NCI-H774 (cell line): ENCODE measurements around the gene CST9L.

Experiments
- DNase-seq: peaks from one replicate; lab custom pipeline; 2025; lab: John Stamatoyannopoulos, UW

Gene CST9L

DNA sequence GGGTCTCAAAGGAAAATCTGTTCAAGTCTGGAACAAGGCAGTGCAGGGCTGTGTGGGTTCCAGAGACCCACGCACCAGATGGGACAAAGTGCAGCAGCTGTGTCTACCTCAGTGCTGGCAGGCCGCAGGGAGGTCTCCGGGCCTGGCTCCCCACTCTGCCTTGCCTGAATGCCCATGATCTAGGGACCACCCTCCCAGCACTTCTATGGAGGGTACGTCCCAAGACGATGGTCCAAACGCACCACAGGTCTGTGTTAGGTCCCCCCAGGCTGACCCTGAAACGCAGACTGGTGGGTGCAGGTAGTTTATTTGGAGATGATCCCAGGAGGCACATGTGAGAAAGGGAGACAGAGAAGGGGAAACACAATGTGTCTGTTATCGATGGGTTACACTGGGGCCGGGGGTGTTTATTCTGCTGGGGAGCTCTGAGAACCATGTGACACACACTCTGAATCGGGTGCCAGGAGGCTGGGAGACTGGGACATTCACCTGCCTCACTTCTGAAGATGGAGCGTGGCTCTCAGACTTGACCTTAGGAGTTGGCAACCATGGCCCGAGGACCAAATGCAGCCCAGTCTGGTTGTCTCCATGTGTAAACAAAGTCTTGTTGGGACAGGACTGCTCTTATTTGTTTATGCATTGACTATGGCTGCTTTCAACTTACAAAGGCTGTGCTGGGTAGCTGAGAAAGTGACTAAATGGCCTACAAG lies 21.7 kb downstream of the CST9L start:
- DNase-seq: no peak

DNA sequence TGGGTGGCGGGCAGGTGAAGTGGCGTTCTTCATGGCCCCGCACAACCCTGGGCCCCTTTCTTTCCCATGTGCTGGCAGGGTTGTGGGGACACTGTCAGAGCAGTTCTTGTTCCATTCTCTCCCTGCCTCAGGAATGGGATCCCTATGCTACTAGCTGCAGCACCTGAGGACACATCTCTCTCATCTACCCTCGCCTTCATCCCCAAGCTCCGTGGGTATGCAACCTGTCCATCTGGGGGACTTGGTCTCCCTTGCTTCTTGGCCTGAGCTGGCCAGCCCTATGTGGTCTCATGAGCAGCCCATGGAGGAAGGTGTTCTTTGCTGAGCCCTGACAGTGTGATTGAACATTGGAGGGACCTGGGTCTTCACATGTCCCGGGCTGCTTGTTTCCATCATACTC lies 24.2 kb downstream of the CST9L start:
- no peak for DNase-seq

DNA sequence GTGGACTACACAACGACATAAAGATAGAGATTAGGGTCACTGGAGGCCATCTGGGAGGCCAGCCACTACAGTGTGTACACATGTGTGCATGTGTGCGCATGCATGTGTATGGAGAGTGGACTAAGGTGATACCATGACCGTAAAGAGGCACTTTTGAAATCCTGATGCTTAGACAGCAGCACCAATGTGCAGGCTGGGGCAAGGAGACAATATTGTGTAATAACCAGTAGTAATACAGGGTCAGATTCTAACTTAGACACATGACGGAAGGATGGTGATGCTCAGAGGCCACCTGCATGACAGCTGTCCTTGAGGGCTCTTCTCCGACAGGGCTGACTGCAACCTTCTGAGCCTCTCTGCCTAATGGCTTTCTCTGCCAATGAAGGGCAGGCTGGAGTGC lies 25.5 kb downstream of the CST9L start:
- no peak for DNase-seq

DNA sequence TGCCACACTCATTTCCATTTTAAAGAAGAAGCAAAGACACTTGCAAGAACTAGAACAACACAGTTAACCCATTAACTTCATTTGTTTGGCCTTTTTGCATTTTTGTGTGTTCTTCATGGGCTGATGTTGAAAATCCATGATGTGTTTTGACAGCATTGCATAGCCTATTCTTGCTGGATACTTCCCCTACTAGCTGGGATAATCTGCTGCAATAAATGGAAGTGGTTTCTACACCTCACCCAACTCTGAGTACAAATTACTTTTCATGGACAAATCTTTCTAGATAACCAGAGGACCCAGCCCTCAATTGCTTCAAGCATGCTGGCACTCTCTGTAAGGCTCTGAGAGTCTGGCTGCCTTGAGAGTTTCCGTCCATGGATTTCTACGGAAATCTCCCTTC lies 26.5 kb downstream of the CST9L start:
- no peak for DNase-seq

DNA sequence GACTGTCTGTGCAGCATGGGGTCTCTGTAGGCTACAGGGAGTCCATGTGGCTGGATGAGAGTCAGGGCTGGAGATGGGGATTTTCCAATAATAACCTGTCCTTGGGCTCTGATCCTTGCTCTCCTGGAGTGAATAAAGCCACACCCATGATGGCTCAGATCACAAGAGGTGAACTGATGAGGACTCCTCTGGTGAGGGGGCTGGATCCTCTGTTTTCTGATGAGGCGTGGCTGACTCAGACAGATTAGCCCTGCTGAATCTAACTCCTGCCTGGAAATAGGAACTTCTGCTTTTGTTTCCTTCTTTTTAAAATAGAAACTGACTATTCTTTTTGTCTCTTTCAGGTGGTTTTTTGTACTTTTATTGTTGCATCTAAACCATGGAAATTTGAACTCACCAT lies 27.0 kb downstream of the CST9L start:
- no peak for DNase-seq

DNA sequence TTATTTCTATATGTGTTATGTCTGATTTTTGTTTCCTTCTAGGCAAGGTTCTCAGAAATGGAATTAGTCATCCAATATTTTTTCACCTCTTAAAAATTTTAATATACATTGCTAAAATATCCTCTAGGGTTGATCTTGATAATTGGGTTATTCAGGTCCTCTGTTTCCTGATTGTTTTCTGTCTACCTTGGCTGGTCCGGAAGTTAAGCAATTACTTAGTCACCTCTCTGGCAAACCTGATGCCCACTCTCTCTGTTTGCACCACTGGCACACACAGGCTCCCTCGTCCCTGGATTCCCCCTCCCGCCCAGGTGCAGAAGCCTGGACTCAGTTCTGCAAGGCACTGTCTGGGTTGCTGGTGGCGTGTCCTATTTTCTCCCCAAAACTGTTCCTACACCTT lies 27.7 kb downstream of the CST9L start:
- DNase-seq: no peak

DNA sequence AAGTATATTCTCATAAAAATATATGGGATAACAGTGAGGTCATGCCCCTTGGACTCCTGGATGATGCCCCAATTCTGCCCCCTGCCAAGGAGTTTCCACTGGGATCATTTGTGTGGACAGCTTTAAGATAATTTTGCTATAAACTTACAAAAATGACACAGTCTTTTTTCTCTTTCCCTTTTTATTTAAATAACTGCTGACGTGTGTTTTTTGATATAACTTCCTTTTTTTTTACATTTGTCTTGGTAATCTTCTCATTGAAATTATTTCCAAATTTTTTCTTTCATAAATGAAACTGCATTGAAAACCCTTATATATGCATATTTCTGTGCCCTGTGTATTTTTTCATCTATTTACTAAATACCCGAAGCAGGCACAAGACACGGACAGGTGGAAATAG lies 31.3 kb downstream of the CST9L start:
- no peak for DNase-seq

DNA sequence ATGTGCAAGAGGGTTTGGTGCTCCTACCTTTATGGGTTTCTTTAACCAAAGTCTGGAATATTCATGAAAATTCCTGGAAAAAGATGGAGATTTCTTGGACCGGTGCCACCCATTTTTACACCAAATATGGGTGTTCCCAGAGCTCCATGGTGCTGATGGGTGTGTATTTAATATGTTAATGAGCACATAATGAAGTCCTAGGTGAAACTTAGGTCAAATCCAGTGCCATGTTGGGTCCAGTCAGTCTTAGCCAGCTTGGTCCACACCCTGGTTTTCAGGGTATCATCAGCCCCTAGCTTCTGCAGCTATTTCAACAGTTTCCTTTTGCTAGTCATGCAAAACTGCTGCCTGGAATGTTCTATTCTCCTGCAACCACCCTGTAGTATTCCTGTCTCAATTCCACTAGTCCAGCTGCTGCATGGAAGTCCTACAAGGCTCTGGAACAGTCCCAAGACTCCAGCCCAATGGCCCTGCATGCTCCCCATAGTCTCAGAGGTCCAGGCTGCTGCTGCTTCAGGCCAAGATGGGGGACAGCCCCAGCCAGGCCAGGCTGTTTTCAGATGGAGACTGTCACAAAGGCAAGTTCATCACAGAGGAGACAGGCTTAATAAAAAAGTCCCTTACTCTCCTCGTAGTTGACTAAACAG lies 31.8 kb downstream of the CST9L start:
- DNase-seq: no peak

DNA sequence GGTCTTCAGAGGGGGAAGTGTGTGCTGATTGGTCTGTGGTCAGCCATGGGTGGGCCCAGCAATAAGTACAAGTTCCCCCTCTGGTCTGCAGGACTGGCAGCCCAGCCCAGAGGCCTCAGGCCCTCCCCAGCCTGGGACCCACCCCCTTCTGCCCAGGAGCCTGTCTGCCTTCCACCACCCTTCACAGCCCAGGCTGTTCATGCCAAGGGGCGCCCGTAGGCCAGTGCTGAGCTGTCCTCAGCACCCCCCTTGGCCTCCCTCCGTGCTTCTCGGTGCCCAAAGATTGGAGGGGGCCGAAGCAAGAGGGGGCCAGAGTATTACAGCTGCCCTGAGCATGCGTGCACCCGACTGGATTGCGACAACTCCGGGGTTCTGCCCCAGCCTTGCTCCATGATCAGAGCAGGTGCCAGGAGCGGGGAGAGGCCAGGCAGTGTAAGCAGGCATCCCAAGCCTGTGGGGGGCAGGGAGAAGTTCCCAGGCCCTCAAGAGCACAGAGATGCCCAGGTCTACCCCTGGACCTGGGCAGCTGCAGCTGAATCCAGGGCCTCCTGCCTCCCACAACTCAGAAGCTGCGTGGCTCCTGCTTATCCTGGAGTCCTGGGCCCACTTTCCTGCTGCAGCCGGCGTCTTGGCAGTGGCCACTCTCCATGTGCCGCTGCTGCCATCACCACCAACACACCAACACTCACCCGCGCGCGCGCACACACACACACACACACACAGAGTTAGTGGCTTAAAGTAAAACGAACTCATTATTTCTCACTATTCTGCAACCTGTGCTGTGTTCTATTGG lies 33.3 kb downstream of the CST9L start:
- DNase-seq: no peak

DNA sequence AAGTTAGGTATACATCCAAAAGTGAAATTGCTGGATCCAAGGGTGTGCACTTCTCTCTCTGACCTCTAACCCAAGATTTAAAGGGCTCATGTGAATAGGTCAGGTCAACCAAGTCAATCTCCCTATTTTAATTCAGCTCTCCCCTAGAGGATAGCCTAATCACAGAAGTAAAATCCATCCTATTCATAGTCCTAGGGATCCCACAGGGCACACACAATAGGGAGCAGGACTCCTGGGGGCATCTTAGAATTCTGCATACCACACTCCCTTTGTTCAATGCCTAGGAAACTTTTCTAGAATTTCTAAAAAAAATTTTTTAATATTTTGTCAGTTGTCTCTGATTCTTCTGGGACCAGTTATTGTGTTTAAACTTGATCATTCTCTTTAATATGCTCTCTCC lies 35.1 kb downstream of the CST9L start:
- no peak for DNase-seq

DNA sequence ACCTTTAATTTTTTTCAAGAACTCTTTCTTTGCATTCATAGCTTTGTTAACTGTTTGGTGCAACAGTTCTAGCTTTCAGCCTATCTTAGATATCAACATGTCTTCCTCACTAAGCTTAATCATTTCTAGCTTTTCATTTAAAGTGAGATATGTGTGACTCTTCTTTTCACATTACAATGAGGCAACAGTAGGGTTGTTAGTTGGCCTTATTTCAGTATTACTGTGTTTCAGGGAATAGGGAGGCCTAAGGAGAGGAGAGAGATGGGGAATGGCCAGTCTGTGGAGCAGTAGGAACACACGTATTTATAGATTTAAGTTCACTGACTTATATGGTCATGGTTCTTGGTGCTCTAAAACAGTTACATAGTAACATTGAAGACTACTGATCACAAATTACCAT lies 35.8 kb downstream of the CST9L start:
- DNase-seq: no peak

DNA sequence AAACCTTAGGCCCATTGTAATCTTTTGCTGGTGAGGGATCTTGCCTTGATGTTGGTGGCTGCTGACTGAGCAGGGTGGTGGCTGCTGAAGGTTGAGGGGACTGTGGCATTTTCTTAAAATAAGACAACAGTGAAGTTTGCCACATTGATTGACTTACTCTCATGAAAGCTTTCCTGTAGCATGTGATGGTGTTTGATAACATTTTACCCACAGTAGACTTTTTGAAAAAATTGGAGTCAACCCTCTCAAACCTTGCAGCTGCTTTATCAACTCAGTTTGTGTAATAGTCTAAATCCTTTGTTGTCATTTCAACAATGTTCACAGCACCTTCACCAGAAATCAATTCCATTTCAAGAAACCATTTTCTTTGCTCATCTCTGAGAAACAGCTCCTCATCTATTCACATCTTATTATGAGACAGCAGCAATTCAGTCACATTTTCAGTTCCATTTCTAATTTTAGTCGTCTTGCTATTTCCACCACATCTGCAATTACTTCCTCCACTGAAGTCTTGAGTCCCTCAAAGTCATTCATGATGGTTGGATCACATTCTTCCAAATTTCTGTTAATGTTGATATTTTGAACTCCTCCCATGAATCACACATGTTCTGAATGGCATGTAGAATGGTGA lies 37.2 kb downstream of the CST9L start:
- DNase-seq: no peak

DNA sequence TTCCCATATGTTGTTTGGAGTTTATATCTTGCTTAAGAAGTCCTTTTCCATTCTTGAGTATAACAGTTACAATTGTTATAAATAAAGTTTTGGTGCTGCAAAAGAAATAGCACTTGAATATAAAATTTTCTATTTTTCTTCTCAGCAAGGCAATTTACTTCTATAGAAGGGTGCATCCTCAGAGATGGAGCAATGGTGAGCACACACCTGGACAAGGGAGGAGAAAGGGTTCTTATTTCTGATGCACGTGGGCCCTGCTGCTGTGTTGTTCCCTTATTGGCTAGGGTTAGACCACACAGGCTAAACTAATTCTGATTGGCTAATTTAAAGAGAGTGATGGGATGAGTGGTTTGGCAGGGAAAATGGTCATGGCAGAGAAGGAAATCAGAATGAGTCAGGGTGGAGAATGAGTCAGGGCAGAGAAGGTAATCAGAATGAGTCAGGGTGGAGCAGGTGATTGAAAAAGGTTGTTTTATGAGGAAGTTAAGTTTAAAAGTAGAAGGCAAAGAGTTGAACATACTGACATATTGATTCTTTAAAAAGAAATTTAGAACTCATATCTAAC lies 39.3 kb downstream of the CST9L start:
- no peak for DNase-seq

DNA sequence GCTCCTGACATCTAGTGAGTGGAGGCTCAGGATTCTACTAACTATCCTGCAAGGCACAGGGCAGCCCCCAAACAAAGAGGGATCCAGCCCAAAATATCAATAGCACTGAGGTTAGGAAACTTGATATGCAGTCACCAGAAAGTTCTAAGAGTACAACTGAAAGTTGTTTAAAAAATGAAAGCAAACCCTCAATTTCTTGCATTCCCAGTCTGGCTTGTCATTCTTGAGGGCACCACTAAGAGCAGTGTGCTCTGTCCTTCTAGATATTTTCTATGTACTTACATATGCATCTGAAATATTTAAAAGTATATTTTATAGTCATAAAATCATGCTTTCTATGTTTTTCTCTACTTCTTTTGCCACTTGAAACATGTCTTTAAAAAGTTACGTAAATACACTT lies 41.4 kb downstream of the CST9L start:
- DNase-seq: no peak

DNA sequence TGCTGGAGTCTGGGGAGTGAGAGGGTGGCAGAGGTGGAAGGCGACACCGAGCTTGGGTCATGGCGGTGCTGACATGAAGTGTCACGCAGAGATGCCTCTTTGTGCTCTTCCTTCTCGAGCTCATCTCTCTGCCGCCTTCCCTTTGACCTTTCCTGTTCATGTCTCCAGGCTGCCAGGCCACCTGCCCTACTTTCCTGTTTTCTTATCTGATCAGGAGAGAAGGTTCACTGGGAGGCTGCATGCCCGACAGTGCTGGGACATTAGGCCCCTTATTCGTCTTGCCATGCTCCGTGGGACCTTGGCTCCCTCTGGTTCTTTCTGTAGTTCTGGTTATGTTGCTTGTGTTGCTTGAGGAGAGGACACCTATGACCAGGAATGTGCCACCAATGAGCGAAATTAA lies 44.1 kb downstream of the CST9L start:
- no peak for DNase-seq

DNA sequence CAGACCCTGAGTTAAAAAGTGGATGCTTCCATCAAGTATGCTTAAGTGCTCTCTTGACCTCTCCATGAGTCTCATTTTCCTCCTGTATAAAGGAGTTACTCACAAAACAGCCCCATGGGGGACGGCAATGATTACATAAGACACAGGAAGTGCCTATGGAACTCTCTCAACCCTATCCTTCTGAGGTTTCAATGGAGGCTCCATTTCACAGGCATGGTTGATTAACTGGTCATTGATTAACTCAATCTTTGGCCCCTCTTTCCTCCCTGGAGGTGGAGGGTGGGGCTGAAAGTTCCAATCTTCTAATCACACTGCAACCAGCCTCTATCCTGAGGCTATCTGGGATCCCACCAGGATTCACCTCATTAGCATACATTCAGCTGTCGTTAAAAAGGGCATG lies 48.1 kb downstream of the CST9L start:
- no peak for DNase-seq

DNA sequence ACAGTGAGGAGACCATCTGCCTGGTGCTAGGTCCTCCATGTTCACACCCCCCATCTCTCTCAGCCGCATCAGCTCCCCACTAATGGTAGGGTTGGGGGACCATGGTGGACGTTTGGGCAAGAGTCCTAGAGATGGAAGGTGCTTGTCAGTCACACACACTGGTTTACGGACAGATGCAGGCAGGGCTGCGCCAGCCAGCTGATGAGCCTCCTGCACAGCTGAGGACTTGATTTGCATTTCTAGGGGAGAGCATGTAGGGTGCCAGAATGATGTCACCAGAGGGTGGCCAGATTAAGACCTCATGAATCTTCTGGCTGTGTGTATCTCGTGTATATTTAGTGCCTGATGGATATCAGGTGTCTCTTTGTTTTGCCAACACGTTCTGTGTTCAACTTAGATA lies 48.7 kb downstream of the CST9L start:
- DNase-seq: no peak

DNA sequence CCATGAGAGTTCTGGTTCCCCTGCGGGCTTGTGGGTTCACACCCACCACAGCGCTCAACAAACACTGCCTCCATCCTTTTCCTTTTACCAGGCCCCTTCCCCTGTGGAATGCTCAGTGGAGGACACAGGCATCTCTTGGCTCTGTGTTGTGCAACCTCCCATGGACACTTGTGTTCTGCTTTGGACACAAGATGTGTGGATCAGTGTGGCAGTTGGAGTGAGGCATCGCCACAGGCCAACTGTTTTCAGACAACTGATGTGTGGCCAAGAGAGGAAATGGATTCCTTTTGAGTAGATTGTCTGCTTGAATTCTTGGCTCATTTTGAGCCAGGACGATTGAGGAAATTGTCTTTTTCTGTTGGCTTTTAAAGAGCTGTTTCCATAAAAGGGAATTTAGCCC lies 50.6 kb downstream of the CST9L start:
- no peak for DNase-seq

DNA sequence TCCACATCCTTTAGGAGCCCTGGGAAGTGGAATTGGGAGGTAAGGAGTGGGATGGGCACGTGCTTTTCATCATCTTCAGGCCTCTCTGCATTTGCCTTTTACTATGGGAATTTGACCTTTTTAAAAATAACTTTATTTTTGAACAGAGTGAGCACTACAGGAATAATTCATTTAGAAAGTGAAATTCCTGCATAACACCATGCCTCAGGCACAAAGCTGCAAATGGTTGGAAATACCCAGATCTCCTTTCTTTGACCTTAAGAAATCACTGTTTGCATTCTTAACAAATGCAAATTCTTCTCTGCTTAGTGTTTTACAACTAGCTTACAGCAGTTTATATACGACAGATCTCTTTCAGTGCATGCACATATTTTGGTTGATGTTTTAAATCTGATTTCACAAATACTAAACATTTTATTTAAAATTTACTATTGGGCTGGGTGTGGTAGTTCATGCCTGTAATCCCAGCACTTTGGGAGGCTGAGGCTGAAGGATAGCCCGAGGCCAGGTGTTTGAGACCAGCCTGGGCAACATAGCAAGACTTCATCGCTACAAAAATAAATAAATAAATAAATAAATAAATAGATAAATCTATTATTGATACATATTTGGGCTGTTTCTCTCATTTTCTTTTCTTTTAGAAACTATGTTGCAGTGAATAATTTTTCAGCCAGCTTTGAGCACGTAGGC lies 52.9 kb downstream of the CST9L start:
- DNase-seq: no peak

DNA sequence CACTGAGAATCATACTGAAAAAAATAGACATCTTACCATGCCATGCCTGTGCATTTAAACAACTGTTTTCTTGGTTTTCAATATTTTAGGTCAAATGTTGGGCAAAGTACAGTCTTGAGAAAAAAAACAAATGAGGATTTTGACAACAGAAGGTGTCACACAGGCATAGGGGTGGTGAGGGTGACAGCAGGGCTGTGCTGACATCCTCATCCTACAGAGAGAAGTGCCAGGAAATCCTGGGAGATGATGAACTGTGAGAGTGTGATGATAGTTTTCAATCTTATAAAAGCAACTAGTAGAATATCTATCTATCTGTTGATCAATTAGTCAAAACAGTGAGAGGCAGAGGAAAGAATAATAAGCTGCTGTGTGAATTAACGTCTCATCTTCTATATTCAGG lies 53.4 kb downstream of the CST9L start:
- no peak for DNase-seq
